ENCODE results near the gene ZFYVE28. TPM values are rescaled to one million over a fixed set of nuclear protein-coding genes. Genes with fewer than 3 reads are reported as not detected.
A peak's percentile ranks its signal among the peaks of the same experiment; 100 is the strongest.

Gene ZFYVE28
- total RNA-seq, 1 experiment from 2014 or later, result 1.9 TPM

GRCh38 chr4:2368746-2369437, 49.6 kb downstream of the ZFYVE28 start:
- DNase-seq (ENCODE audit: low spot score), result no peak

- no peak for DNase-seq (ENCODE audit: low spot score)
Observed at GRCh38 chr4:2367626-2368025, 50.8 kb downstream of the ZFYVE28 start.

GRCh38 chr4:2366252-2367192, 51.9 kb downstream of the ZFYVE28 start:
- DNase-seq (ENCODE audit: low spot score), result no peak

GRCh38 chr4:2365913-2366210, 52.6 kb downstream of the ZFYVE28 start:
- DNase-seq (ENCODE audit: low spot score), result no peak

GRCh38 chr4:2365054-2365912, 53.2 kb downstream of the ZFYVE28 start:
- no peak for DNase-seq (ENCODE audit: low spot score)

- DNase-seq (ENCODE audit: low spot score), result no peak
Observed at GRCh38 chr4:2364654-2365053, 53.8 kb downstream of the ZFYVE28 start.

GRCh38 chr4:2363951-2364653, 54.3 kb downstream of the ZFYVE28 start:
- DNase-seq (ENCODE audit: low spot score), result no peak

GRCh38 chr4:2363056-2363721, 55.3 kb downstream of the ZFYVE28 start:
- DNase-seq (ENCODE audit: low spot score), result peak; percentile 40

- DNase-seq (ENCODE audit: low spot score), result no peak
Observed at GRCh38 chr4:2362266-2363055, 56.0 kb downstream of the ZFYVE28 start.

GRCh38 chr4:2361366-2362265, 56.8 kb downstream of the ZFYVE28 start:
- DNase-seq (ENCODE audit: low spot score), result no peak

- no peak for DNase-seq (ENCODE audit: low spot score)
Observed at GRCh38 chr4:2360396-2360730, 58.1 kb downstream of the ZFYVE28 start.

GRCh38 chr4:2359591-2360395, 58.7 kb downstream of the ZFYVE28 start:
- DNase-seq (ENCODE audit: low spot score), result no peak

GRCh38 chr4:2357821-2358745, 60.4 kb downstream of the ZFYVE28 start:
- no peak for DNase-seq (ENCODE audit: low spot score)

- DNase-seq (ENCODE audit: low spot score), result no peak
Observed at GRCh38 chr4:2356123-2357069, 62.0 kb downstream of the ZFYVE28 start.

- DNase-seq (ENCODE audit: low spot score), result no peak
Observed at GRCh38 chr4:2354760-2355159, 63.7 kb downstream of the ZFYVE28 start.

- no peak for DNase-seq (ENCODE audit: low spot score)
Observed at GRCh38 chr4:2354118-2354517, 64.3 kb downstream of the ZFYVE28 start.

All from H4 (cell line).